Psoas muscle (tissue), 8 donors: ENCODE data around the gene CIC. TPM values are rescaled to one million over a fixed set of nuclear protein-coding genes. Genes with fewer than 3 reads are reported as not detected.

Source experiments
- ATAC-seq, 4 donors: fragments of 200-7000 bp; cut with Tn5 transposase; one replicate each; pipeline ENCODE4 v1.9.1; 2020; ENCODE audit warnings: moderate library complexity in 3 of 4, mild to moderate bottlenecking in 2 of 4
- DNase-seq, 2 donors: peaks; one replicate each; pipeline ENCODE4 v3.0.0-alpha.2; 2020
- H3K27ac ChIP-seq: fragments of 200-600 bp; one replicate; pipeline ENCODE4 v1.8.0; 2022
- H3K27me3 ChIP-seq, 3 donors: fragments of 200-600 bp in 1 of 3; one replicate each; pipeline versions ENCODE4 v1.6.1 to v1.8.0; 2013 to 2022; ENCODE audit warnings: low read length in 2 of 3, mild to moderate bottlenecking in 2 of 3, moderate library complexity in 1 of 3; ENCODE audit not compliant: insufficient read depth in 3 of 3
- H3K36me3 ChIP-seq, 2 donors: fragments of 200-600 bp in 1 of 2; one replicate each; pipeline versions ENCODE4 v1.6.1 to v1.8.0; 2013 to 2022; ENCODE audit warnings: low read depth in 1 of 2, mild to moderate bottlenecking in 1 of 2, moderate library complexity in 1 of 2; ENCODE audit not compliant: insufficient read depth in 1 of 2
- H3K4me1 ChIP-seq: fragments of 200-600 bp; one replicate; pipeline ENCODE4 v1.8.0; 2022
- H3K4me3 ChIP-seq: fragments of 200-600 bp; one replicate; pipeline ENCODE4 v1.8.0; 2022; ENCODE audit warnings: mild to moderate bottlenecking
- H3K9me3 ChIP-seq: fragments of 200-600 bp; one replicate; pipeline ENCODE4 v1.8.0; 2022
- CTCF ChIP-seq: fragments of 200-600 bp; IDR thresholded peaks from one replicate; pipeline ENCODE4 v1.8.0; 2022; ENCODE audit warnings: antibody characterized with exemption
- WGBS, 3 donors: extraction: QIAGEN DNeasy Blood & Tissue Kit; methylation state at CpG; one replicate each; pipeline versions ENCODE4 v1.1.6 to v1.1.7; 2013; 5-methylcytosine and 5-hydroxymethylcytosine counted together
- intact Hi-C, 2 donors: fragments of 100-400 bp; cut with DNase I; formaldehyde crosslinking; loops; one replicate each; pipeline versions ENCODE4 v1.11.0 to v1.14.2; 2022
- polyA plus RNA-seq, 3 donors: library from polyadenylated mRNA; stranded (reverse); fragments of 200-250 nt; gene quantifications; one replicate each; pipeline ENCODE4 v1.2.3, GENCODE V29; 2013
- total RNA-seq, 4 donors: library from RNA; stranded (reverse); fragmentation: NEBNext Ultra II Directional in 2 of 4; extraction: Animal tissue kit (Norgen Biotek cat#: 25700) in 2 of 4; gene quantifications; one replicate each; pipeline versions ENCODE4 v1.2.1 to v1.2.4, GENCODE V29; 2021 to 2023
- donor health status: healthy with polysubstance abuse.
- donor health status: DM: no; HTN: no; CAD: no; lungs with moderate emphysema.
- donor health status: Bipolar disorder and iron deficiency.
- donor health status: healthy.
- donor health status: DM: yes; HTN: yes; CAD: no.
- donor health status: DM: no; HTN: no; CAD: no.
- donor health status: DM: no; HTN: no; CAD: no.
- donor health status: DM: yes; HTN: yes; CAD: no.

The CIC gene
- total and polyA plus RNA-seq, 7 donors = 17.1 to 55.0 (median 36.4) TPM

GRCh38 chr19:42287017-42287826 lies 18.2 kb downstream of the CIC start:
- H3K36me3 ChIP-seq = peaks cover 8 to 55% of the 10 kb centered on the region in 2 donors
- intact Hi-C loops = no loop called here

GRCh38 chr19:42287827-42288107 lies 18.7 kb downstream of the CIC start:
- Histone ChIP-seq H3K36me3 (peaks cover 8 to 61% of the 10 kb centered on the region in 2 donors), H3K27ac (no peak overlapping the region), H3K4me3 (no peak overlapping the region), H3K27me3 (no peaks in the 10 kb centered on the region), H3K9me3 (no peaks in the 10 kb centered on the region), H3K4me1 (peaks cover 25% of the 10 kb centered on the region)
- intact Hi-C loops = no loop called here
- ATAC-seq (no peak), DNase-seq (peak in 1 of 2 donors; percentile 7)
- TF ChIP-seq CTCF = no peak
- 89 to 94% (median 90%) methylated on average over 10 of the region's 10 CpGs for WGBS, 3 donors

More at GRCh38 chr19:42287017-42287826, 18.2 kb downstream of the CIC start:
- WGBS, 3 donors = 86 to 91% (median 89%) methylated on average over 27 to 30 of the region's 30 CpGs
- Histone ChIP-seq H3K4me1 (peaks cover 30% of the 10 kb centered on the region), H3K9me3 (no peaks in the 10 kb centered on the region), H3K4me3 (no peak overlapping the region), H3K27me3 (no peaks in the 10 kb centered on the region), H3K27ac (no peak overlapping the region)
- ATAC-seq = no peak
- no peak for TF ChIP-seq CTCF
- DNase-seq = no peak

- peak in 1 of 2 donors; percentile 8 for DNase-seq
Measured at GRCh38 chr19:42288387-42288786, 19.3 kb downstream of the CIC start.

GRCh38 chr19:42288881-42289555 lies 20.0 kb downstream of the CIC start:
- peak in 1 of 2 donors; percentile 10 for DNase-seq
- Histone ChIP-seq H3K27ac (no peak overlapping the region), H3K4me1 (peaks cover 18% of the 10 kb centered on the region), H3K36me3 (peaks cover 8 to 73% of the 10 kb centered on the region in 2 donors), H3K4me3 (no peak overlapping the region), H3K9me3 (no peaks in the 10 kb centered on the region), H3K27me3 (no peaks in the 10 kb centered on the region)
- no peak for TF ChIP-seq CTCF
- intact Hi-C loops = no loop called here
- 89 to 93% (median 91%) methylated on average over 21 to 22 of the region's 22 CpGs for WGBS, 3 donors
- no peak for ATAC-seq

More at GRCh38 chr19:42288387-42288786, 19.3 kb downstream of the CIC start:
- H3K4me3 ChIP-seq = no peak overlapping the region
- intact Hi-C loops = no loop called here
- TF ChIP-seq CTCF = no peak
- H3K4me1 ChIP-seq = peaks cover 19% of the 10 kb centered on the region
- peaks cover 8 to 67% of the 10 kb centered on the region in 2 donors for H3K36me3 ChIP-seq
- H3K27me3 ChIP-seq = no peaks in the 10 kb centered on the region
- WGBS, 3 donors = 78 to 95% (median 86%) methylated on average over 4 of the region's 4 CpGs
- H3K27ac ChIP-seq = no peak overlapping the region
- no peak for ATAC-seq
- H3K9me3 ChIP-seq = no peaks in the 10 kb centered on the region
